Measurements from ENCODE around the gene FICD.

Gene FICD

GRCh38 chr12:108562348-108563135 is 47.5 kb downstream of the FICD start, which contains the start of gene ISCU:
TSS of gene ISCU (plus strand) at chr12:108562596. CDS start at chr12:108562623, 27 bp downstream.
- DNase-seq (ENCODE audit: low read depth, low spot score) = peak; percentile 95
- peak within 1 kb of the TSS; percentile 99 for H3K4me3 ChIP-seq (ENCODE audit: low read length)

GRCh38 chr12:108563136-108563803 is 48.2 kb downstream of the FICD start:
- peak; percentile 91 for DNase-seq (ENCODE audit: low read depth, low spot score)
- H3K4me3 ChIP-seq (ENCODE audit: low read length) = peak overlapping the region; percentile 86

GRCh38 chr12:108563804-108564151 is 48.7 kb downstream of the FICD start:
- DNase-seq (ENCODE audit: low read depth, low spot score) = no peak
- peak overlapping the region; percentile 86 for H3K4me3 ChIP-seq (ENCODE audit: low read length)

DNA sequence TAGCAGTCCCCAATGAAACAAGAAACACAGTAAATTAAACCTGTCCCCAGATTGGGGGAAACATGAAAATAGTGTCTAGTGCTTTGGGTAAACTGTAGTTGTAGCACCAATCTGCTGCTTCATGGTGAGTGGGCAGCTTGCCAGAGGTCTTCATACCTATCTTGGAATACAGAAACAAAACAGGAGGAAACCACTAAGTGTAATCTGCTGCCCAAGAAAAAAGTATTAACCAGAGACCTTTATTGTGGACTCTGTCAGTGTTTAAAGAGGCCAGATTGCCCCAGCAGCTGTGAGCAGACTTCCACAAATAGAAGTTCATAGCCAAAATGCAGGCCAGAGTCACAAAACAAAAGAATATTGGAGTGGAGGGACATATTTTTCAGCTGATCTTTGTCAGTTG is 49.6 kb downstream of the FICD start:
- no peak for DNase-seq (ENCODE audit: low read depth, low spot score)
- H3K4me3 ChIP-seq (ENCODE audit: low read length) = no peak overlapping the region

- no peak overlapping the region for H3K4me3 ChIP-seq (ENCODE audit: low read length)
- no peak for DNase-seq (ENCODE audit: low read depth, low spot score)
Measured at GRCh38 chr12:108565146-108565545, 50.1 kb downstream of the FICD start.

GRCh38 chr12:108565976-108566375 is 50.9 kb downstream of the FICD start:
- no peak overlapping the region; the same call in 1 of the 2 replicates for H3K4me3 ChIP-seq (ENCODE audit: low read length)
- DNase-seq (ENCODE audit: low read depth, low spot score) = peak; percentile 87

GRCh38 chr12:108566452-108566851 is 51.4 kb downstream of the FICD start:
- no peak for DNase-seq (ENCODE audit: low read depth, low spot score)
- no peak overlapping the region for H3K4me3 ChIP-seq (ENCODE audit: low read length)

- no peak for DNase-seq (ENCODE audit: low read depth, low spot score)
- H3K4me3 ChIP-seq (ENCODE audit: low read length) = no peak overlapping the region
Measured at GRCh38 chr12:108567406-108568337, 52.6 kb downstream of the FICD start.

DNA sequence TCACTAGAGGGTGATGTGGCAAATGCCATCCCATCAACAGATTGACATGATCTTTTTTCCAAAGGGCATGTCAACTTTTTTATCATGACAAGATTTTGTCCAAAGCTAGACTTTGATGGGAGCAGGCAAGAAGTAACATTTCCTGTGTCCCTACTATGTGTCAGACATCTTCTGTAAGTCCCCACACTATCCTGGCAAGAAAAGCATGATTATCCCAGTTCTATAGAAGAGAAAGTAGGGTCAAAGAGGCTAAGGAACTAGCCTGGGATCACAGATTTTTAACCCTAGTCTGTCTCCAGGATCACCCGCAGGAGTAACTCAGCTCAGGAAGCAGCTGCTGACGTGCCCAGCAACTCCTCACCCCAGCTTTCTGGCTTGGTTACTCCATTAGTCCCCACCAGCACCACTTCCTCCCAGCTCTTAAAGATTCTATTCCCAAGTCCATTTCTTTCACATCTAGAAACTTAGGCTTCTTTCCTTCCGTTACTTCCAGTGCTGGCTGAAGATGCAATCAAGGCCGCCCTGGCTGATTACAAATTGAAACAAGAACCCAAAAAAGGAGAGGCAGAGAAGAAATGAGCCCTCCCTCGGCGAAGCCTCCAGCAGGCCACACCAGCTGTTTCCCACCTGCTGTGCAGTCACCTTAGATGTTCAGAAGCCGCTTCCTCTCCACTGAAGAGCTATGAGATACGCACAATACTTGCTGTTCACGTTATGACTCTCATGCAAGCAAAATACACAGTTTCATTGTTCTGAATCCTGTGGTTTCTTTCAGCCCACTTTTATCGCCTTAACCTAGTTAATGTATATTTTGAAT is 53.5 kb downstream of the FICD start:
- peak; percentile 97 for DNase-seq (ENCODE audit: low read depth, low spot score)
- H3K4me3 ChIP-seq (ENCODE audit: low read length) = peak overlapping the region; percentile 13
